ENCODE measurements around the gene WDR90.

Gene WDR90

GRCh38 chr16:682493-683395 is 33.6 kb downstream of the WDR90 start:
- FAIRE-seq (no peak), DNase-seq (ENCODE audit: insufficient read length, low spot score) (no peak)
- no peak for TF ChIP-seq CTCF (IDR thresholded peaks at IDR 0.05; ENCODE audit: insufficient read depth, missing control alignments)

GRCh38 chr16:683396-684070 is 34.4 kb downstream of the WDR90 start:
- DNase-seq (ENCODE audit: insufficient read length, low spot score) (no peak), FAIRE-seq (no peak)
- TF ChIP-seq CTCF (IDR thresholded peaks at IDR 0.05; ENCODE audit: insufficient read depth, missing control alignments), result no peak

DNA sequence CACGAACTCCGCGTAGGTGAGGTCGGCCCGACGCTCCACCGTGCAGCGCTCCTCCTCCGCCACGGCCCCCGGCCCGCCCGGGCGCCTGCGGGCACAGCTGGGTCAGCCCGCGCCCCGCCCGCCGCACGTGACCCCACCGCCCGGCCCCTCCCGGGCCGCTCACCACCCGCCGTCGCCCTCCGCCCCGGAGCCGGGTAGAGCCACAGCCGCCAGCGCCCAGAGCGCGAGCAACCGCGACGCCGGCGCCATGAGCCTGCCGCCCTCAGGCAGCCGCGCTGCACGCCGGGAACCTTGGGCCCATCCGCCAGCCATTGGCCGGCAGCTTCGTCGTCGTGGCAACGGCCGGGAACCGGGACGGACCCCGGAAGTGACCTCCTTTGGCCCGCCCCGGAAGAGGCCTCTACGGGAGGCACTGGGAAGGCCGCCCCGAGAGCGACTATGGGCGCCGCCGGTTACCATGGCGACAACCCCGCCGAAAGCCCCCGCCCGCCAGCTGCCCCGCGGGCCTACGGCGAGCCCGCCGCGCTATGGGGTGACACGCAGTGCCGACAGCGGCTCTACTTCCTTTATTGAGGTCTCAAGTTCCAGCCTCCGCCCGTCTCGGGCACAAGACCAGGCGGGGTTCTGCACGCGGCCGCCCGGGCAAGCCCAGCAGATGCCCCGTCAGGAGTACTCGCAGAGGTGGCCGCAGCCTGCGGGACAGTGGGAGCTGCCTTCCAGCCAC is 35.1 kb downstream of the WDR90 start, which contains the start of gene JMJD8:
TSS of gene JMJD8 (minus strand) at position 264 of the 724 bp plus-strand sequence. CDS start at position 249, 15 bp downstream.
- FAIRE-seq (no peak), DNase-seq (ENCODE audit: insufficient read length, low spot score) (peak; percentile 99)
- TF ChIP-seq CTCF (IDR thresholded peaks at IDR 0.05; ENCODE audit: insufficient read depth, missing control alignments), result no peak

DNA sequence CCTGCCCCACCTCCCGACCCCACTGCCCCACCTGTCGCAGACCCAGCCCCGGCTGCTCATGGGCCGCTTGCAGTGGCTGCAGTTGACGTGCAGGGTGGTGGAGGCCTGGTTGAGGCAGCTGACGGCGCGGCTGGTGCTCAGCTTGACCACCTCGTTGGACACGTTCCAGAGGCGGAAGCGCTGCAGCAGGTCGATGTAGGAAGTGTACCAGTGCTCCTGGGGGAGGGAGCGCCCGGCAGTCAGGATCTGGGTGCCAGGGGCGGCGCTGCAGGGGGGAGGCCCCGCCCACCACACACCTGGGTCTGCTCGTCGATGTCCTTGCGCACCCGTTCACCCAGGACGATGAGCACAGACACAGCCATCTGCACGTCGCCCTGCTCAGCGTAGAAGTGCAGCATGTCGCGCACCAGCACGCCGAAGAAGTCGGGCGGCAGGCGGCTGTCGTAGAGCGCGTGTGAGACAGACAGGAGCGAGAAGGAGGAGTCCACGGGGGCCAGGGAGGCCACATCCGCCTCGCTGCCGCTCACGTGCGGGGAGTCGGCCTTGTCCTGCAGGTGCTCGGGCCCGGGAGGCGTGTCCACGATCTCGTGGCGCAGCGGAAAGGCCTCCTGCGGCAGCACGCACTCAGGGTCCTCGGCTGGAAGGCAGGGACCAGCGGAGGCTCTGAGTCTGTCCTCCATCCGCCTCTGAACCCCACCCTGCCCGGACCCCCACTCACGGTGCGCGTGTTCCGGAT is 36.0 kb downstream of the WDR90 start:
- DNase-seq (ENCODE audit: insufficient read length, low spot score), result no peak
- FAIRE-seq, result no peak
- no peak for TF ChIP-seq CTCF (IDR thresholded peaks at IDR 0.05; ENCODE audit: insufficient read depth, missing control alignments)

DNA sequence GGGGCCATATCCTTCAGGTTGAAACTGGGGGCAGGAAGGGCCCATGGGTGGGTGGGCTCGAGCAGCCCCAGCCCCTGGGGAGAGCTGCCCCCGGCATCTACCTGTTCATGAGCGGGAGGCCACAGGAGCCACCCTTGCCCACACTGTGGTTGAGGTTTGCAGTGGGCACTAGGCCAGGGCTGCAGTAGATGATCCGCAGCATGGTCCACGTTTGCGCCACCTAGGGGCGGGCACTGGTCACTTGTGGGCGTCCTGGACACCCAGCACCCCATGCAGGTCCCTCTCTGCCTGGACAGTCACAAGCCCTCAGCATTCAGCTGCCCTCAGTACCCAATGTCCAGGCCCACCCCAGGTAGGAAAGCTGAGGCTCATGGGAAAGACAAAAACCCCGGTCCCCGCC is 36.8 kb downstream of the WDR90 start:
- FAIRE-seq (no peak), DNase-seq (ENCODE audit: insufficient read length, low spot score) (no peak)
- TF ChIP-seq CTCF (IDR thresholded peaks at IDR 0.05; ENCODE audit: insufficient read depth, missing control alignments), result peak; percentile 43

- no peak for TF ChIP-seq CTCF (IDR thresholded peaks at IDR 0.05; ENCODE audit: insufficient read depth, missing control alignments)
- DNase-seq (ENCODE audit: insufficient read length, low spot score) (no peak), FAIRE-seq (no peak)
Measured at GRCh38 chr16:686459-687260, 37.5 kb downstream of the WDR90 start.

Data from D721Med (cell line).